NCI-H187 treated with DMSO at 0.1 percent for 48 hours (cell line): ENCODE results near the gene PEX5L.
"Not testable (repeated sequence)": the region's sequence is repeated elsewhere in the genome, so short reads cannot be mapped to it uniquely, and the experiment has no call there.

Experiments
- DNase-seq: peaks from one replicate; lab custom pipeline; 2025; lab: John Stamatoyannopoulos, UW

Gene PEX5L

GRCh38 chr3:180011927-180012326 is 24.8 kb downstream of the PEX5L start:
- DNase-seq = no peak

GRCh38 chr3:180008318-180008717 is 28.4 kb downstream of the PEX5L start:
- DNase-seq = not testable (repeated sequence)

DNA sequence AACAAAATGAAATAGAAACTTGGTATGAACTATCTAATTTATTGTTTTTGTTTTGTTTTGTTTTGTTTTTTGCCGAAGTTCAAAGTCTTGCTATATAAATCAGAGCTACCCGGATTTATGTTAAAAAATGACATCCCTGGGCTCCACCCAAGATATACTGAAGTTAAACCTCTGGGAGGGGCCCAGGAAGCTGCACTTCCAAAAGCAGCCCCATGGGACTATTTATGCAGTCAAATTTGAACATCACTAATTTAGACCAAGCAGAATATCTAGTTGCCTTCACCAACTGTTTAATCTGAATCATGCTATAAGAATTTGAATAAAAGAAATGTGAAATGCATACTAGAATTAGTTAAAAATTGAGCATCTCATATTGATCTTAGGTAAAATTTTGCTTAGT is 32.2 kb downstream of the PEX5L start:
- DNase-seq = no peak

DNA sequence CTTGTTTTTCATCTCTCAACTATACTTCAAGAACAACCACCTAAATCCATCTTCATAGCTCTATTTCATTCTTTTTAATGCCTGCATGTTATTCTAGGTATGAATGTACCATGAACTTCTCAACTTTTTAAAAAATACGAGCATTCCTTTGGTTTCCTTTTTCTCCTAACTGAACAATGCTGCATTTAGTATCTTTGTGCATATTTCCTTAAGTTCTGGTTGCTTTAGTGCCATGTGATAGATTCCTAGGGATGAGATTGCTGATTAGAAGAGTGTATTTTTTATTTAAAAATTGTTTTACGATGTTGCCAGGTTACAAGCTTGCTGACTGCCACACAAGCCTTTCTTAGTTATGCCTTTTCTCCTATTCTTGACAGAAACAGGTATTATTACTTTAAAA is 34.7 kb downstream of the PEX5L start:
- DNase-seq = no peak

- no peak for DNase-seq
Observed at GRCh38 chr3:180000500-180000899, 36.2 kb downstream of the PEX5L start.

DNA sequence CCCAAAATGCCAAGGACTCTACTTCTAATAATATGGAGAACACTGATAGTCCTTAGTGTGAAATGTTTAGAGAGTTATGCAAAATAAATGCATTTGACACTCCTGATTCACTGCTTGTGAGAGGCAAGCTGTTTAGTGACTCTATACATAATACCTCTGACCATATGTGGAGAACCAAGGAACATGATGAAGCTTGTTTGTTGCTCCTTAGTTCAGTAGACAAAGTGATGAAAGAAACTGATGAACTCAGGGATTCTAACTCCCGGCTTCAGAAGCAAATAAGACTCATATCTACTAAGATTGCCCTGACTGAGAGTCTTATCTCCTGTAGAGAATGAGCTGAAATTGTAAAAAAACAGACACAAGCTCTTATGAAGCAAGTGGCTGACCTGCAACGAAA is 41.3 kb downstream of the PEX5L start:
- DNase-seq = no peak

DNA sequence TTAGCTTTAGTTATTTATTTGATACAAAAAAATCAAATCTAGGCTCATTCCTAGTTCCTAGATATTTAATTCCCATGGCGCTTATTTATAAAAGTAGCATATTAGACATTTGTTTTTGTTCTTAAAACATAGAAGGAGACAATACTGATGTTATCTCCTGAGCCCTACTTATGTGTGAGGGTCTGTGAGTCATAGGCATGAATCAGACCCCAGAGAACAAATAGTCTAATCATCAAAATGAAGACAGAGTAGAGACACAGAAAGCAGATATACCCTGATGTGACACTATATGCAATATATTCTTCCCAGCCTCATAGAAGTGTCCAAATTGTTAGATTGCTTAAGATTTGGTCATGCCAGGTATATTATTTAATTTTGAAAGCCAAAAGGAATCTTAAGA is 44.9 kb downstream of the PEX5L start:
- no peak for DNase-seq

DNA sequence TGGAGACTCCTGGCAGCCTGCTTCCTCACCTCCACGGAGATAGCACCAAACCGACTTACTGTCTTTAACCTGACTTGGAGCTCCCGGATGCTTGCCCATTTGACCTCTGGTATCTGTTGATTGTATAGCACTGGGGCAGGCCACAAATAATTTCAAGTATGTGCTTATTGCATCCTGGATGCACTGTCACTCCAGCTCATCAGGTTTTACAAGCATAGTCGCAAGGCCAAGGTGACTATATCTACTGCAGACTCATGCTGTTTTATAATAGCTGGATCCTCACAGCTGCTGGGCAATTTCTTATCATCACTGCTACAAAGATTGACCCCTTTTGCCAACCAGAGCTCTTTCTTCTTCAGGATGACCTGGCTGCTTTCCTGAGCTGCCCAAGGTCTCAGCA is 45.6 kb downstream of the PEX5L start:
- no peak for DNase-seq

GRCh38 chr3:179981646-179982045 is 55.1 kb downstream of the PEX5L start:
- DNase-seq = no peak

DNA sequence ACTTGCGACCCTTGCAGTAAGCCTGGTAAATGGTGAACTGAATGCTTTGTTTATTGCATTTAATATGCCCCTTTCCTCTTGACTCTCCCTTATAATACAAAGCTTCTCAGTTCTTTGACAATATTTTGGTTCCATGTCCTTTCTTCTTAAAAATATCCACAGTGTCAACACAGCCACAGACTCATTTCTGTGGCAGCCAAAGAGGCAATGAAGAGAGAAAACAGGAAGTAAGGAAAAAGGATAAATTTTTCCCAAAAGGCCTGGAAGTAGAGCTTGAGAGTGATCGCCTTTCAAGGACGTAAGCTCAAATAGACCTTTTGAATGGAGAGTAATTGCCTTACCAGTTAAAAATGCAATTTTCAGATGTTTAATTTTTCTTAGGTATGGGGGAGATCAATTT is 59.4 kb downstream of the PEX5L start:
- no peak for DNase-seq

GRCh38 chr3:179973931-179974361 is 62.8 kb downstream of the PEX5L start:
- DNase-seq = no peak

DNA sequence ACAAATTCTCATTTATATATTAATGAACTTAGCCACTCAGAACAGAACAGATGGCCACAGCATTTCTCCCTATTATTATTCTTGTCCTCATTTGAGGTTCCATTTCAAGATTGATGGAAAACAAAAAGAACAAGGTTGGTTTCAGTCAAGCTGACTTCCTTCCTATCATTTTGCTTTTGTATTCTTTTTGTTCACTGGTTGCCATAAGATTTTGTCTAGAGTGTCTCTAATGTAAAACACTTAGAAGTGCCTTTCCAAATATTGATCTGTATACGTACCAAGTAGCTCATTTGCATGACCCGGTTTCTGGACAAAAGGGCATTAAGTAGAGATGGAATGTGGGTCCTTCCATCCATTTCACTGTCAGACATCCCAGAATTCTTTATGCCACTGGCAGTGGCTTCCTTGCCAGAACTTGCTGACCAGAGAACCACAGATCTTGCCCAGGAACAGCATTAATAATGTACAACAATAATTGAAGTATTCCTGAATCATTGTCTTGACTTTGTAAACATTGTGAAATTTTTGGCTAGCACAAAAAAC is 63.8 kb downstream of the PEX5L start:
- no peak for DNase-seq

GRCh38 chr3:179971280-179971679 is 65.5 kb downstream of the PEX5L start:
- DNase-seq = no peak

DNA sequence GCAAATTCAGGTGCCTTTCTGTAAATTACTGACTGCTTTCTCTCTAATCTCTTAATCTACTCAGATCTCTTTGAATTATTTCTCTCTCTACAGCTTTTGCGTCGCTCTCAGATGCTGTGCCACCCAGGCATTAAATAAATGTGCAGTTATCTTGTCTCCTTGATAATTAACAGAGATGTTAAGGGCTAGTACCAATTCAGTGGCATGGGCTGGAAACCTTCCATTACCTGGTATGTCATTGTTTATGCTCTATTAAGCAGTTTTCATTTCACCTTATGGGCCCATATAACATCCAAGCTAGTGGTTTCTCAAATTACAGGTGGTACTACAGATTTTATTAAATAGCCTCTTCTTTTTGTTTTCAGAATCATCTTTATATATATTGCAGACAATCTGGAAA is 66.0 kb downstream of the PEX5L start:
- no peak for DNase-seq

GRCh38 chr3:179969525-179969924 is 67.2 kb downstream of the PEX5L start:
- no peak for DNase-seq

DNA sequence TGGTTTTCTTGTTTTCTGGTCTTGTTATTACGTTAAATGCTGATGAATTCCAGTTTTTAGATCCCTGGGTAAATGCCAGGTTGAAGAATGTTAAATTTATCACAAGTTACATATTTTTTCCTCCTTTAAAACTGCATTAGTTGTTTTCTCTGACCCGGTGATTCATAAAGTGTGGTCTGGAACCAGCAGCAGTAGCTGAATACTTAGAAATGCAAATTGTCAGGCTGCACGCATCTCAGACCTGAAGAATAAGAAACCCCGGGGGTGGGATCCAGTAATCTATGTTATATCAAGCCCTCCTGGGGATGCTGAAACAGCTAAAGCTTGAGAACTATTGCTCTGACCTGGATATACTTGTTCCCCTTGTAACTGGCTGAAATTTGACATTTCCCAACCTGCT is 69.1 kb downstream of the PEX5L start:
- no peak for DNase-seq

DNA sequence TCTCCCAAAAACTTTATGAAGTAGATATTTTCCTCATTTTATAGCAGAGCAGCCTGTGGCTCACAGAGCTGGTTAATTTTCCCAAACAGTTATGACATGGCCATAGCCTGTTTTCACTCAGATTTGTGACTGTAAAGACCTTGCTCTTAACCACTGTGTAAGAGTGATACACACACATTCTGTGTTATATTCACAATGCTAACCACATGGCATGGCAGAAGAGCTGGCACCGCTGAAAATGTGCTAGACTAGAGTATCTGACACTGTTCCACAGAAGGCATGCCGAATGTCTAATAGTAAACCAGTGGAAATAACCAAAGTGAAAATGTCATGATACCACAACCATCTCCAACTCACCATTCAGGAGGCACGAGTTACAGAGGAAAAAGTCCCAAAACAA is 71.8 kb downstream of the PEX5L start:
- no peak for DNase-seq

DNA sequence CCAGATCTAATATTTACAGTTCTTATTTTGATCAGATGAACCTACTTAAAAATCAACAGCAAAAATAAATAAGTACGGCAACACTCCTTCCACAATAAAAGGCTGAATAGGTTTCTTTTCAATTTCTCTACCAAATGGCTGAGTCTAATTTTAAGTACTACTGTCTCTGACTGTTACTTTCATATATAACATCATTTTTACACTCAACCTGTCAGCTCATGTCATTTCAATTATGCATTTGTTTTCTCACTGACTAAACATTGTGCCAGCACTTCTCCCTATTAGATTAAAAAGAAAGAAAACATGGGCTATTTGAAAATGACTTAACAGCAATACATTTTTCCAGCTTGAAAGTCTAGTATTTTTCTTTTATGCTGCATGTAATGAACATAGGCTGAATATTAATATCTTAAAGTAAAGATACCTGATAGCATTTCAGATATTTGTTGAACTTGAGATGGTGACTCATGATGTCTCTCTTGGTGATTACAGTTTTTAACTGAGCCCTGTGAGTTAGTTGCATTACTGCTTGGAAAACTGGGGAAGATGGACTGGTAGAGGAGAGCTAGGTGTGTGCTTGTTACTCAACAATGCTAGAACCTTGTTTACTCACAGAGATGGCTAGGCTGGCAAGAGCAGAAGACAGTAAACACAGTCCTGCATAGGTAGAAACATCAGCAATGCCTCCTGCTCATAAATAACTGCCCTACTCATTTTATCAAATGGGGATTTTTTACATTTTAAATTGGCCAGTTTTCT is 73.9 kb downstream of the PEX5L start:
- DNase-seq = no peak

DNA sequence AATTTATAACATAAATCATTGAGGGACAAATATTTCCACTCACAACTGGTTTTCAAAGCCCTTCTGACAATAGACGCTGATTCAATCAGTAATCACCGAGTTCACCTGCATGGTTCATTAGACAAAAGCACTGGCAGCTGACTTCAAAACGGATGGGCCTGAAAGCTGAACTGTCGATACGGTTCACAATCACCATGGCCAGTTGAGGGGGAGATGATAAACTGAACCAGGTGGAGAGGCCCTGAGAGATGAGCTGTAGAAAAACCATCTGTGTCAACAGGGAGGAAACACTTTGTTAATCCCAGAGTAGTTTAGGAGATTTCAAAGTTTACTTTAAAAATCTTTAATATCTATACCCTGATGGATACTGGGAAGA is 75.0 kb downstream of the PEX5L start:
- no peak for DNase-seq

GRCh38 chr3:179961071-179961702 is 75.5 kb downstream of the PEX5L start:
- DNase-seq = no peak

DNA sequence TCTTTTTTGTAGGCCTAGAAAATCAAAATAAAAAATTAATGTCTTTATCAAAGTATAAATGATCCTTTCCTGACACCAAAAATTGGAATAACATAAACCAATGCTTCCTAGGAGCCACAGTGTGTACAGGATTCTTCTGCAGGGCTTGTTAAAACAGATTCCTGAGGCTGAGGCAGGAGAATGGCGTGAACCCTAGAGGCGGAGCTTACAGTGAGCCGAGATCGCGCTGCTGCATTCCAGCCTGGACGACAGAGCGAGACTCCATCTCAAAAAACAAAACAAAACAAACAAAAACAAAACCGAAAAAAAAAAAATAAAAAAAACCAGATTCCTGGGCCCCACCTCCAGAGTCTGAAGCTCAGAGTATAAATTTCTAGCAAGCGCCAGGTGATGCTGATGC is 78.0 kb downstream of the PEX5L start:
- no peak for DNase-seq

- DNase-seq = no peak
Observed at GRCh38 chr3:179958143-179958542, 78.6 kb downstream of the PEX5L start.

DNA sequence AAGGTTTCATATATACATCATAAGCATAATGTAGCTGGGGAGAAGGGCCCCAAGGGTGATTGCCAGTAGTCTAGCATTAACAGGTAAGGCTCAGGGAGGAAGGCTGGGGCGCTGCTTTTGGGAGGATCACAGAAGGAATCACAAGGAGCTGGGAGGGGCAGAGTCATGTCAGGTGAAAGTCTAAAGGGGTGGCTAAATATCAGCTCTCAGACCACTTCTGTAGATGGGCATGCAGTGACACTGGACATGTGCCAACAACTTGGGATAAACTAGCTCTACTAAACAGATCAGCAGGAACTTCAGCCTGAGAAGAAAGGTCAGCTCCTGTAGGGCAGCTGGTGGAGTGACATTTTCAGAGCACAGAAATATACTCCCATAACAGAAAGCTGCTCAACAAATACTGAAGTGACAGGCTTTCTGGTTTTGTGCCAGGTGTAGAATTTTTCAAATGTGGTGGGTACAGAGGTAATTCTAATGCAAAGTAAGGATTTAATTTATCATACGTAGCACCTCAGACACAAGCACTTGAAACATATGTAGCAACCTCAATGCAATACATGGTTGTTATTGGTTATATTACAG is 79.4 kb downstream of the PEX5L start:
- DNase-seq = peak; percentile 67
